Stomach (tissue), 4 donors: ENCODE measurements around the gene PARG.

ENCODE experiments used
- CTCF ChIP-seq, 7 experiments: fragments of 450-650 bp in 4 of 7; fragments of 200-600 bp in 3 of 7; sonication (generic) in 3 of 7; IDR thresholded peaks; one replicate each; pipeline ENCODE4 v1.5.1; 2016 to 2019; ENCODE audit warnings: antibody characterized with exemption in 7 of 7, control low read depth in 2 of 7, mild to moderate bottlenecking in 1 of 7
- EP300 ChIP-seq: sonication (generic); formaldehyde crosslinking; IDR thresholded peaks from one replicate; pipeline ENCODE4 v1.6.1; 2017; ENCODE audit warnings: antibody characterized with exemption
- POLR2A ChIP-seq, 4 donors: fragments of 450-650 bp; IDR thresholded peaks; one replicate each; pipeline ENCODE4 v1.6.1; 2016; ENCODE audit warnings: antibody characterized with exemption in 4 of 4, control low read depth in 2 of 4, mild to moderate bottlenecking in 1 of 4, moderate library complexity in 1 of 4
- POLR2AphosphoS5 ChIP-seq, 3 donors: sonication (generic); formaldehyde crosslinking; IDR thresholded peaks; one replicate each; pipeline ENCODE4 v1.6.1; 2016; ENCODE audit warnings: antibody characterized with exemption in 3 of 3

GRCh38 chr10:49844775-49845595 lies 96.8 kb downstream of the PARG start:
- TF ChIP-seq CTCF (IDR thresholded peaks at IDR 0.05) = no peak
- no peak for TF ChIP-seq POLR2AphosphoS5 (IDR thresholded peaks at IDR 0.05)
- no peak for TF ChIP-seq EP300
- TF ChIP-seq POLR2A (IDR thresholded peaks at IDR 0.05) = no peak
